Astrocyte (in vitro differentiated cells and primary cell): ENCODE results near the gene ARMC9.

Experiments
- EZH2 ChIP-seq: IDR thresholded peaks from 2 replicates; pipeline ENCODE4 v1.6.1; 2012; ENCODE audit warnings: mild to moderate bottlenecking, low read length, inconsistent platforms; ENCODE audit not compliant: insufficient read depth
- TF ChIP-seq, protein P1 (sequence below): IDR thresholded peaks from 2 replicates; pipeline ENCODE4 v1.5.1; 2011; ENCODE audit warnings: low read depth, mild to moderate bottlenecking, inconsistent platforms, low read length, moderate library complexity; ENCODE audit not compliant: insufficient read depth

DNA sequence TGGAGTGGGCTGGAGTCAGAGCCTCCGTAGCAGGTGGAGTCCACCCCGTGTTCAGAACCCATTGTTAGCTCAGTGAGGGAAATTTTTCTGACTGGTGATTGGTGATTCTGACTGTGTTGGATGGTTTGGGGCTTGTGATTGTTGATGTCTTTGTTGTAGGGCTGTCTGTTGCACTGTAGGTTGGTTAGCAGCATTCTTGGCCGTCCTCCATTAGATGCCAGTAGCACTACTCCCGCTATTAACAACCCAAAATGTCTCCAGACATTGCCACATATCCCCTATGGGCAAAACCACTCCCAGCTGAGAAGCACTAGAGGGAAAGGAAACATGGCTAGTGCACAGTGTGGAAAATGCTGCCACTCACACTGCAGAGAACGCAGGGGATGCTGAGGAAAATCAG lies 51.7 kb downstream of the ARMC9 start:
- TF ChIP-seq, protein P1, sequence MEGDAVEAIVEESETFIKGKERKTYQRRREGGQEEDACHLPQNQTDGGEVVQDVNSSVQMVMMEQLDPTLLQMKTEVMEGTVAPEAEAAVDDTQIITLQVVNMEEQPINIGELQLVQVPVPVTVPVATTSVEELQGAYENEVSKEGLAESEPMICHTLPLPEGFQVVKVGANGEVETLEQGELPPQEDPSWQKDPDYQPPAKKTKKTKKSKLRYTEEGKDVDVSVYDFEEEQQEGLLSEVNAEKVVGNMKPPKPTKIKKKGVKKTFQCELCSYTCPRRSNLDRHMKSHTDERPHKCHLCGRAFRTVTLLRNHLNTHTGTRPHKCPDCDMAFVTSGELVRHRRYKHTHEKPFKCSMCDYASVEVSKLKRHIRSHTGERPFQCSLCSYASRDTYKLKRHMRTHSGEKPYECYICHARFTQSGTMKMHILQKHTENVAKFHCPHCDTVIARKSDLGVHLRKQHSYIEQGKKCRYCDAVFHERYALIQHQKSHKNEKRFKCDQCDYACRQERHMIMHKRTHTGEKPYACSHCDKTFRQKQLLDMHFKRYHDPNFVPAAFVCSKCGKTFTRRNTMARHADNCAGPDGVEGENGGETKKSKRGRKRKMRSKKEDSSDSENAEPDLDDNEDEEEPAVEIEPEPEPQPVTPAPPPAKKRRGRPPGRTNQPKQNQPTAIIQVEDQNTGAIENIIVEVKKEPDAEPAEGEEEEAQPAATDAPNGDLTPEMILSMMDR, result no peak
- no peak for TF ChIP-seq EZH2
